Hindlimb muscle (tissue), 1 donor: Measurements from ENCODE around the gene PTPN2. TPM values are rescaled to one million over a fixed set of nuclear protein-coding genes. Genes with fewer than 3 reads are reported as not detected.
A peak's percentile ranks its signal among the peaks of the same experiment; 100 is the strongest.

Experiments used
- DNase-seq: peaks from one replicate; pipeline ENCODE4 v3.0.0-alpha.2; 2013
- polyA plus RNA-seq: library from polyadenylated mRNA; unstranded; fragments of 120-200 nt; gene quantifications from one replicate; pipeline ENCODE4 v1.2.1, GENCODE V29; 2013; ENCODE audit not compliant: insufficient read length

PTPN2 gene
- polyA plus RNA-seq, 1 donor: 31.0 TPM

GRCh38 chr18:12744103-12744502 lies 139.9 kb downstream of the PTPN2 start:
- DNase-seq: peak; percentile 18

DNA sequence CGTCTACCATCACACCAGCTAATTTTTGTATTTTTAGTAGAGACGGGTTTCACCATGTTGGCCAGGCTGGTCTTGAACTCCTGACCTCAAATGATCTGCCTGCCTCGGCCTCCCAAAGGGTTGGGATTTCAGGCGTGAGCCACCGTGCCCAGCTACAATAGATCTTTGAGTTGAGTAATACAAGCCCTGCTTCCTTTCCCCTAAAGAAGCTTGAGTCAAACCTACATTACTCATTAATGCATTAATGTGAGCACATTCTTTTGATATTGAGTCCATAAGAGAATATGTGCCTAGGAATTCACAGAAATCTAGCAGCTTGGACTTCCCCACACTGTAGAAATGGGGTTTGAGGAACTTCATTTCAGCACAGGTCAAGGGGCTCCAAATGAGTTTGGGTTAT lies 141.6 kb downstream of the PTPN2 start:
- DNase-seq: no peak

Other genes with a start within 250 kb of the PTPN2 start
- gene SPIRE1, start 226.1 kb downstream of the PTPN2 start, polyA plus RNA-seq: 15.1 TPM
- gene CEP76, start 181.5 kb downstream of the PTPN2 start, polyA plus RNA-seq: 7.3 TPM
- 39.6 TPM for gene PSMG2, start 181.2 kb downstream of the PTPN2 start, polyA plus RNA-seq
- 29.9 TPM for gene SEH1L, start 63.8 kb upstream of the PTPN2 start, polyA plus RNA-seq
- gene CEP192, start 107.1 kb upstream of the PTPN2 start, polyA plus RNA-seq: 22.0 TPM